Spleen (tissue), 7 donors: ENCODE measurements around the gene PRSS2.
"Not testable (repeated sequence)": the region's sequence is repeated elsewhere in the genome, so short reads cannot be mapped to it uniquely, and the experiment has no call there.

Source experiments
- CTCF ChIP-seq, 11 experiments: fragments of 200-600 bp in 7 of 11; fragments of 450-650 bp in 4 of 11; sonication (generic) in 4 of 11; IDR thresholded peaks in 8 of 11; conservative IDR thresholded peaks in 3 of 11; 1 replicate in 7 of 11; 2 replicates in 4 of 11; pipeline versions ENCODE4 v1.4.0 to v1.8.0; 2016 to 2021; ENCODE audit warnings: antibody characterized with exemption in 11 of 11, inconsistent platforms in 4 of 11, mild to moderate bottlenecking in 1 of 11
- POLR2A ChIP-seq, 3 donors: fragments of 450-650 bp; IDR thresholded peaks; one replicate each; pipeline ENCODE4 v1.5.1; 2017; ENCODE audit warnings: antibody characterized with exemption in 3 of 3, mild to moderate bottlenecking in 1 of 3
- donor health status: DM: no; HTN: no; CAD: no; lungs with moderate emphysema.
- donor health status: DM: no; HTN: no; CAD: no.
- donor health status: DM: no; HTN: no; CAD: no.

DNA sequence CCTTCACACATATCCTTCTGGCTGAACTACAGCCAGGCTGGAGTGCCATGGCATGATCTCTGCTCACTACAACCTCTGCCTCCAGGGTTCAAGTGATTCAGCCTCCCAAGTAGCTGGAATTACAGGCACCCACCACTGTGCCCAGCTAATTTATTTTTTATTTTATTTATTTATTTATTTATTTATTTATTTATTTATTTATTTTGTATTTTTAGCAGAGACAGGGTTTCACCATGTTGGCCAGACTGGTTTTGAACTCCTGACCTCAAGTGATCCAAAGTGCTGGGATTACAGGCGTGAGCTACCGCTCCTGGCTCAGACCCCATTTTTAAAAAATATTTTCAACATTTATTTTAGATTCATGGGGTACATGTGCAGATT, 6.1 kb downstream of the PRSS2 start:
- TF ChIP-seq CTCF (IDR thresholded peaks at IDR 0.05 in 8 of 11, conservative IDR thresholded peaks at IDR 0.05 in 3 of 11); POLR2A (IDR thresholded peaks at IDR 0.05): not testable (repeated sequence)
